K562 (cell line): Measurements from ENCODE around the gene HMCN2.

ENCODE experiments used
- LARP7 ChIP-seq: fragments of 450-650 bp; IDR thresholded peaks from 2 replicates; pipeline ENCODE4 v1.6.1; 2016
- RNF2 ChIP-seq: sonication (generic); IDR thresholded peaks from 2 replicates; pipeline ENCODE4 v1.6.1; 2016
- SAFB ChIP-seq: fragments of 200-400 bp; formaldehyde crosslinking; IDR thresholded peaks from 2 replicates; pipeline ENCODE4 v1.6.1; 2017; ENCODE audit warnings: low read depth, low read length, borderline replicate concordance
- SUPT5H ChIP-seq: fragments of 450-650 bp; IDR thresholded peaks from 2 replicates; pipeline ENCODE4 v1.6.1; 2016
- YY1 ChIP-seq, 3 experiments: IDR thresholded peaks; 2 replicates each; pipeline ENCODE4 v1.6.1; 2011; ENCODE audit warnings: low read length in 2 of 3, mild to moderate bottlenecking in 2 of 3, moderate library complexity in 2 of 3, borderline replicate concordance in 1 of 3, control low read depth in 1 of 3, low read depth in 1 of 3; ENCODE audit not compliant: insufficient read depth in 3 of 3, insufficient replicate concordance in 2 of 3, control insufficient read depth in 1 of 3, insufficient read length in 1 of 3; ENCODE audit errors: extremely low read depth in 1 of 3
- ZFP36 ChIP-seq: fragments of 150-350 bp; IDR thresholded peaks from 2 replicates; pipeline ENCODE4 v1.6.1; 2018; ENCODE audit warnings: low read length, low read depth; ENCODE audit not compliant: partially characterized antibody
- TF ChIP-seq, protein P1 (sequence below), 3 experiments: IDR thresholded peaks in 2 of 3; conservative IDR thresholded peaks in 1 of 3; 2 replicates each; pipeline ENCODE4 v1.5.1; 2011 to 2012; ENCODE audit warnings: low read length in 3 of 3, mild to moderate bottlenecking in 3 of 3, control low read depth in 2 of 3, improper control_type of control experiment in 1 of 3, inconsistent platforms in 1 of 3, low read depth in 1 of 3, mixed read lengths in 1 of 3, moderate library complexity in 1 of 3; ENCODE audit not compliant: insufficient read depth in 2 of 3

- TF ChIP-seq, protein P1, sequence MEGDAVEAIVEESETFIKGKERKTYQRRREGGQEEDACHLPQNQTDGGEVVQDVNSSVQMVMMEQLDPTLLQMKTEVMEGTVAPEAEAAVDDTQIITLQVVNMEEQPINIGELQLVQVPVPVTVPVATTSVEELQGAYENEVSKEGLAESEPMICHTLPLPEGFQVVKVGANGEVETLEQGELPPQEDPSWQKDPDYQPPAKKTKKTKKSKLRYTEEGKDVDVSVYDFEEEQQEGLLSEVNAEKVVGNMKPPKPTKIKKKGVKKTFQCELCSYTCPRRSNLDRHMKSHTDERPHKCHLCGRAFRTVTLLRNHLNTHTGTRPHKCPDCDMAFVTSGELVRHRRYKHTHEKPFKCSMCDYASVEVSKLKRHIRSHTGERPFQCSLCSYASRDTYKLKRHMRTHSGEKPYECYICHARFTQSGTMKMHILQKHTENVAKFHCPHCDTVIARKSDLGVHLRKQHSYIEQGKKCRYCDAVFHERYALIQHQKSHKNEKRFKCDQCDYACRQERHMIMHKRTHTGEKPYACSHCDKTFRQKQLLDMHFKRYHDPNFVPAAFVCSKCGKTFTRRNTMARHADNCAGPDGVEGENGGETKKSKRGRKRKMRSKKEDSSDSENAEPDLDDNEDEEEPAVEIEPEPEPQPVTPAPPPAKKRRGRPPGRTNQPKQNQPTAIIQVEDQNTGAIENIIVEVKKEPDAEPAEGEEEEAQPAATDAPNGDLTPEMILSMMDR (IDR thresholded peaks at IDR 0.05 in 2 of 3, conservative IDR thresholded peaks at IDR 0.05 in 1 of 3; ENCODE audit: insufficient read depth in 2 of 3, low read depth in 1 of 3, low read length in 3 of 3), result no peak
- no peak for TF ChIP-seq LARP7
- no peak for TF ChIP-seq SAFB
- no peak for TF ChIP-seq RNF2
- no peak for TF ChIP-seq SUPT5H
- no peak for TF ChIP-seq ZFP36
- TF ChIP-seq YY1 (IDR thresholded peaks at IDR 0.05; ENCODE audit: borderline replicate concordance in 1 of 3, control insufficient read depth in 1 of 3, extremely low read depth in 1 of 3, insufficient read depth in 3 of 3, insufficient read length in 1 of 3, insufficient replicate concordance in 2 of 3, low read depth in 1 of 3, low read length in 2 of 3), result no peak
These were observed 20.1 kb upstream of the HMCN2 start for GRCh38 chr9:130245474-130245873.
